ENCODE measurements around the gene BCOR.

DNA sequence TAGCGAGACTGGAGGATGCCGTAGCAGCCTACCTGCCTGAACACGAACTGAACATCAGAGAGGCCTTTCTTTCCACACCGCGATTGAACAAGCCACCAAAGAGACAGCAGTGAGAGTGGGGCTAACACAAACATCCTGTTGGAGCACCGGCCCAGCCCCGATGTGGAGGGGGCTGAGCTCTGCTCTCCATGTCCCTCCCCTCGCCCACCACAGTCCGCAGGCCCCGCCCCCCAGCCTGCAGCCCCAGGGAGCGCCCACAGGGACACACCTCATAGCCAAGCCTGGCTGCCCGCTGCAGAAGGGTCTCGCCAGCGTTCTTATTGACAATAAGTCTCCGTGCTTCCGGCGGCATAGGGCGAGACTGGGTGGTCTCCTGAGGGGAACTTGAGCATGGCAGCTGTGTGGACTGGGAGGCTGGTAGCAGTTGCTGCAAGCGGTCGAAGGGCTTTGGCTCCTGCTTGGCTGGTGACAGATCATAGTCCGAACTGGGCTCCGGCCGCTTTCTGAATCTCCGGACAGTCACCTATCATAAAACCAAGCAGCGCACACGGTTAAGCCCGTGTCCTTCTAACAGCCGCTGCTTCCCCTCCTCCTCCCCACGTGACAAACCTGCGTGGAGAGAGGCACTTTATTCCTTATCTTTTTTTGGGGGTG, 35.8 kb downstream of the BCOR start:
- TF ChIP-seq, protein P1, sequence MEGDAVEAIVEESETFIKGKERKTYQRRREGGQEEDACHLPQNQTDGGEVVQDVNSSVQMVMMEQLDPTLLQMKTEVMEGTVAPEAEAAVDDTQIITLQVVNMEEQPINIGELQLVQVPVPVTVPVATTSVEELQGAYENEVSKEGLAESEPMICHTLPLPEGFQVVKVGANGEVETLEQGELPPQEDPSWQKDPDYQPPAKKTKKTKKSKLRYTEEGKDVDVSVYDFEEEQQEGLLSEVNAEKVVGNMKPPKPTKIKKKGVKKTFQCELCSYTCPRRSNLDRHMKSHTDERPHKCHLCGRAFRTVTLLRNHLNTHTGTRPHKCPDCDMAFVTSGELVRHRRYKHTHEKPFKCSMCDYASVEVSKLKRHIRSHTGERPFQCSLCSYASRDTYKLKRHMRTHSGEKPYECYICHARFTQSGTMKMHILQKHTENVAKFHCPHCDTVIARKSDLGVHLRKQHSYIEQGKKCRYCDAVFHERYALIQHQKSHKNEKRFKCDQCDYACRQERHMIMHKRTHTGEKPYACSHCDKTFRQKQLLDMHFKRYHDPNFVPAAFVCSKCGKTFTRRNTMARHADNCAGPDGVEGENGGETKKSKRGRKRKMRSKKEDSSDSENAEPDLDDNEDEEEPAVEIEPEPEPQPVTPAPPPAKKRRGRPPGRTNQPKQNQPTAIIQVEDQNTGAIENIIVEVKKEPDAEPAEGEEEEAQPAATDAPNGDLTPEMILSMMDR (IDR thresholded peaks at IDR 0.05) = no peak
- TF ChIP-seq POLR2A (IDR thresholded peaks at IDR 0.05; ENCODE audit: low read depth) (no peak), POLR2AphosphoS5 (IDR thresholded peaks at IDR 0.05) (no peak), EP300 (IDR thresholded peaks at IDR 0.05) (no peak)

All from esophagus muscularis mucosa (tissue), 4 donors.